Measurements from ENCODE around the gene RPUSD1. TPM values are rescaled to one million over a fixed set of nuclear protein-coding genes. Genes with fewer than 3 reads are reported as not detected.
"Not testable (repeated sequence)": the region's sequence is repeated elsewhere in the genome, so short reads cannot be mapped to it uniquely, and the experiment has no call there.

The RPUSD1 gene
- total RNA-seq, 1 donor from 2014 or later: 7.8 TPM

DNA sequence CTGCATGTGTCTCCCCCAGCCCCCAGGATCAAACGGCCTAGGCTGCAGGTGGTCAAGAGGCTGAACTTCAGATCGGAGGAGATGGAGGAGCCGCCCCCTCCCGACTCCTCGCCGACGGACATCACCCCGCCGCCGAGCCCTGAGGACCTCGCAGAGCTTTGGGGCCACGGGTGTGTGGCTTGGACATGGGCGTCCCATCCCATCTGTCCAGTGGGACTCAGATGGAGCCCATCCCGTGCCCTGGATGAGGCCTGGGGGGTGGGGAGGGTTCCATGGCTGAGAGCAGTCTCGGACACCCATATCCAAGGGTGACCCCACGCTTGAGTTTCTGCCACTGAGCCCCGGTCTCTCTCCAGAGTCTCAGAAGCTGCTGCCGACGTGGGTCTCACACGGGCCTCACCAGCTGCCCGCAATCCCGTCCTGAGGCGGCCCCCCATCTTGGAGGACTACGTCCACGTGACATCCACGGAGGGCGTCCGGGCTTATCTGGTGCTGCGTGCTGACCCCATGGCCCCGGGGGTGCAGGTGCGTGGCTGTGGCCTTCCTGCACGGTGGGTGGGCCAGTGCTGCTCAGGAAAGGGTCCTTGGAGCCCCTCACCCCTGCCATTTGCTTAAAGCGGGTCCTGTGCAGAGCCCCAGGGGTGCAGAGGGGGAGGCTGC lies 1.1 kb upstream of the RPUSD1 start:
- DNase-seq (no peak), ATAC-seq (ENCODE audit: poor library complexity) (no peak)
- intact Hi-C loops (cut with DNase I): no loop called here

DNA sequence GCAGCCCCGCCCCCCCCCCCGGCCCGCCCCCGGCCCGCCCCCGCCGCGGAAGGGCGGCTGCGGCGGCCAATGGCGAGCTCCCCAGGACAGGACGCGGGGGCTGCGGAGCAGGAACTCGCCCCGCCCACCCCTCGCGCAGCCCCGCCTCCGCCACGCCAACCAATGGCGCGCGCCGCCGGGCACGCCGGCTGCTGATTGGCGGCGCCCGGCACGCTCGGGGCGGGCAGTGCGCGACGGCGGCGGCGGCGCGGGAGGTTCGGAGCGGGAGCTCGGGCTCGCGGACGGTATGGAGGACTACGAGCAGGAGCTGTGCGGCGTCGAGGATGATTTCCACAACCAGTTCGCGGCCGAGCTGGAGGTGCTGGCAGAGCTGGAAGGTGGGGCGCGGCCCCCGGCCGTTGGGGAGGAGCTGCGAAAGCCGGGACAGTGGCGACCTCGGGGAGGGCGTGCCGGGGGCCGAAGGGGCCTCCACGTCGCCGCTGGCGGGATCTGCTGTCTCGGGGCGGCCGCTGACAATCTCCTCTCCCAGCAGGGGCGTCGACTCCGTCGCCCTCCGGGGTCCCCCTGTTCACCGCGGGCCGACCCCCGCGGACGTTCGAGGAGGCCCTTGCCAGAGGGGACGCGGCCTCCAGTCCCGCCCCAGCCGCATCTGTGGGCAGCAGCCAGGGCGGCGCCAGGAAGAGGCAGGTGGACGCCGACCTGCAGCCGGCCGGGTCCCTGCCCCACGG lies 382 bp upstream of the RPUSD1 start, which contains the start of gene CHTF18:
CHTF18 (plus strand) TSS at position 222 of the 728 bp plus-strand sequence; CDS start at position 287, 65 bp downstream.
- ATAC-seq (ENCODE audit: poor library complexity) (peak; percentile 96), DNase-seq (peak; percentile 94)
- intact Hi-C loops (cut with DNase I): no loop called here

DNA sequence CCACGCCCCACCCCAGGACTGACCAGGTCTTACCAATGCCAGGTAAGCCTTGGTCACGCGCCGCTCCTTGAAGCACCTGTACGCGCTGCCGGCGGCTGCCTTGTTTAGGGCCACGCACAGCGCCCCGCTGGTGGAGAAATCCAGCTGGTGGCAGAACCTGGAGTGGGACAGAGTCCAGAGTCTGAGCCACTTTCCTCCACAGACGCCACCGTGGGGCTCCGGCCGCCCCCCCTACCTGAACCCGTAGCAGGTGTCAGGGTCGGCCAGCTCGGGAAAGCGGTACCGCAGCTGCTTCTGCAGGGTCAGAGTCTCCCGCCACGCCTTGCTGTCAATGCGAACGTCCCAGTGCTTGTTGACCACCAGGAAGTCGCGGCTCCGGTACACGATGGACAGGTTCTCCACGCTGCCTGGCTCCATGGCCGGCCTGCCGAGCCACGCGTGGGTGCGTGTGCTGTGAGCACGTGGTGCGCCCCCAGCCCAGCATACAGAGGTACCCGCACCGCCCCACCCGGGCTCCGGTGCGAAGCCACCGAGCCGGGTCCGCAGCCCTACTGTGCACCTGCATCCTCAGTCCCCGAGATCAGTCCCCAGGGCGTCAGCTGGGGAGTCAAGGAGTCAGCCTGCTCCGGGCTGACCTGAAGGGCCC lies 737 bp downstream of the RPUSD1 start:
- DNase-seq (no peak), ATAC-seq (ENCODE audit: poor library complexity) (no peak)
- intact Hi-C loops (cut with DNase I): no loop called here

DNA sequence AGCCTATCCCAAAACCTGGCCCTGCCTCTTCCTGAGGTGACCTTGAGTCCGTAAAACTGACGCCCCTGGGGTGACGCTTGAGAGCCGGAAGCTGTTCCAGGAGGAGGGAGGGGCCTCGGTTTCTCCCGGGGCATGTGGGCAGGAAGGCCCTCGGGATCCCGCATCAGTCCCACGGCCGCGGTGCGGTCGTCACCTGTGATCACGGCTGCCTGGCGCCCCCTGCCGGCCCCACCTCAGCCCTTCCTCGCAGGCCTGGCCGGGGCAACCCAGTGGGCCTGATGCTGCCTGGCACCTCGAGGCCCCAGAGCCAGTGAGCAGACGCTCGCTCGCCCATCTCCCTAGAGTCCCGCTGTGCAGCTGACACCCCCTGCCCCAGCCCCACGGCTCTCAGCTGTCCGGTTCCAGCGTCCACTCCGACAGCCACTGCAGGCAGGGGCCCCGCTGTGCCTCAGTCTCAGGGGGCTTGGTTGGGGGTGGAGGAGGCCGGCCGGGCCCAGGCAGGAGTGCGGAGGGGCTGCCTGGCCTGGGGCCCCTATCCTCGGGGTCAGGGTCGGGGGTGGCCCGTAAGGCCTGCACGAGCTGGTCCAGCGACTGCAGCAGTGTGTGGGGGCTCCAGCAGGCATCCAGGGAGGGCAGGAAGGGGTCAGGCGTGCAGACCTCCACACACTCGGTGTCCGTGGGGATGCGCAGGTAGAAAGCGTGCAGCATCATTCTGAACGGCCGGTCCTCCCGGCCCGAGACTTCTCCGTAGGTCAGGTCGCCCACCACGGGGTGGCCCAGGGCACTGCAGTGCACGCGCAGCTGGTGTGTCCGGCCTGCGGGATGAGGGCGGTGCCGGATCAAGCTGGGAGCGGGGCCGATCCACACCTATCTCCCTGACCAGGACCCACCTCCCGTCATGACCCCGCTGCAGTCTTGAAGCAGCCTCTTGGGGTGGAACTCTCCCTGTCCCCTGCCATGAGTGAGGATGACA lies 2.3 kb downstream of the RPUSD1 start:
- peak; percentile 84 for DNase-seq
- intact Hi-C loops (cut with DNase I): loop anchor here (2.0 kb wide), 1 partner anchor 71 kb away; the partner anchor contains the start of gene METRN
- peak; percentile 45 for ATAC-seq (ENCODE audit: poor library complexity)

DNA sequence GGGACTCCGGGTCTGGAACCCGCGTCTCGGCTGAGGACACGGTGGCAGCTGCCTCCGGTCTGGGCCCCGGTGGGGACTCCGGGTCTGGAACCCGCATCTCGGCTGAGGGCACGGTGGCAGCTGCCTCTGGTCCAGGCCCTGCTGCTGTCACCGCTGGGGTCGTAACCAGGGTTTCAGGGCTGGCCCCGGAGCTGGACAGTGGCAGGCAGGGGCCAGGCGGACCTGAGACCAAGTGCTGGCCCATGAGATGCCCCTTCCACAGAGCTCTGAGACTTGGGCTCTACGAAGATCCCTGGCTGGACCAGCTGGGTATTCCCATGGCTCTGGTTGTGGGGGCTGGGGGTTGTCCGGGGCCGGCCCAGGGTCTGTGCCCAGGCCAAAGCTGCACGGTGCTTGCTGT lies 3.8 kb downstream of the RPUSD1 start:
- intact Hi-C loops (cut with DNase I): loop anchor here (2.0 kb wide), 1 partner anchor 70 kb away; the partner anchor contains the start of gene METRN
- DNase-seq: no peak
- no peak for ATAC-seq (ENCODE audit: poor library complexity)

DNA sequence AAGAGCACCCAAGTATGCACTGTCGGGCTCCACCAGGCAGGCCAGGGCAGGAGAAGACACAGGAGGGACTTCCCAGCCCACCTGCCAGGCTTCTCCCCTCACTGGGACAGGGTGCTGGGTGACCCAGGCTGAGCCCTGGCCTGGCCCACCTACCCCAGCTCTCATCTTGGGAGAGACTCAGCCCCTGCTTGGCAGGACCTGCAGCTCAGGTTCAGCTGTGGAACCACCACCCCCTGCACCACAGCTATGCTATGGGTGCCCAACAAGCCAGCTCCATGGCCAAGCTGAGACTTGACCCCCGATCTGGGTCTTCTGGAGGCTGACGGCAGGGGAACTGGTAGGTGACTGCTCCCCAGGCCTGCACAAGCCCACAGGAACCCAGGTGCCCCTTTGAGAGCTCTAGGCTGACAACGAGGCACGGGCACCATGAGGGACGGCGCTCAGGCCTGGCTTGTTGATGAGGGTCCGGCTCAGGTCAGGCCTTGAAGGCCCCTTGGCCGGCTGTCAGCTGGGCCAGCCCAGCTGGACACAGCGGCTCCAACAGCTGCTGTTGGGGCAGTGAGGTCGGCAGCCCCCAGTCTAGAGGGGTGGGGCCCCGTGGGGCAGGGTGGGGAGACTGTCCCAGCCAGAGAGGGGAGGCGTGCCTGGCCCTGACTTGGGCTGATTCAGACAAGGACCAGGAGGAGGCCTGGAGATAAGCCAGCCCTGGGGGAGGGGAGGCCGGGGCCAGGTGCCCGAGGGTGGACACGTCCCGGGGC lies 4.6 kb downstream of the RPUSD1 start:
- intact Hi-C loops (cut with DNase I): loop anchor here (2.0 kb wide), 1 partner anchor 69 kb away; the partner anchor contains the start of gene METRN
- DNase-seq (no peak), ATAC-seq (ENCODE audit: poor library complexity) (no peak)

DNA sequence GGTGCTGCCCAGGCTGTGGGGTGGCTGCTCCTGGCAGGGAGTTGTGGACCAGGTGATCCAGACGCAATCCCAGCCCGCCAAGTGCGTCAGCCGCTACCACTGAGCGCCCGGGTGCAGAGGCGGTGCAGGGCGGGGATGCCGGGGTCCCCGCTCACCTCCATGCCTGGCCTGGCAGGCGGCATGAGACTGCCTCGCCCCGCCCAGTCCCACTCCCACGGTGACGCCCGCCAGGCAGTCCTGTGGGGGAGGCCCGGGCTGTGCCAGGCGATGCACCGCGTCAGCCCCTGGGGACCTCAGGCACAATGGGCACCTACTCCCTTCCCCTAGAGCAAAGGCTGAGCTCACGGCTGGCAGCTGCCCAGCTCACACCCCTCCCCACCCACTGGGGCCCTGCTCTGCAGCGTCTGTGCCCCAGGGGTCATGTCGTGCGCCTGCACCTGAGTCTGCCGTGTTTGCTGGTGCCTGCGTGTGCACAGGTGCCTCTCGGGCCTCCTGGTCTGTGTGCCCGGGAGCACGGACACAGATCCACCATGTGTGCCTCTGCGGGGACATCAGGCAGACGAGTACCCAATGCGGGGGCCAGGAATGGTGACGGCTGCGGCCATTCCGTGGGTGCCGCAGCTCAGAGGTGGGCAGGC lies 5.3 kb downstream of the RPUSD1 start:
- DNase-seq (no peak), ATAC-seq (ENCODE audit: poor library complexity) (no peak)
- intact Hi-C loops (cut with DNase I): no loop called here

DNA sequence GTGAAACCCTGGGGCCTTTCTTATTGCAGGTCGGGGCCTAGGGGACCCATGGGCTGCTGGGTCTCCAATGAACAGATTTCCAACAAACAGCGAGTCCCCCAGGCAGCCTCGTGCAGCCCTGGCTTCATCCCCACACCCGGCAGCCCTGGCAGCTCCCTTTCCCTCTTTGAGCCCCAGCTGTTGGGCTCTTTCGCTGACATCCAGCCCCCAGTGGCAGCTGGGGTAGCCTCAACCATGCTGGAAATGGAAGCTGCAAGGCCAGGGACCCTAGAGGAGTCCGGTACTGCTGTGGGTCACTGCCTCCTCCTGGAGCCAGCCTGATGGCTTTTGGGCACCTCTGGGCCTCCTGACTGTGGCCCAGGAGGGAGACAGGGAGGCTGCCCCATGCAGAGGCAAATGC lies 5.9 kb downstream of the RPUSD1 start:
- ATAC-seq (ENCODE audit: poor library complexity) (no peak), DNase-seq (no peak)

DNA sequence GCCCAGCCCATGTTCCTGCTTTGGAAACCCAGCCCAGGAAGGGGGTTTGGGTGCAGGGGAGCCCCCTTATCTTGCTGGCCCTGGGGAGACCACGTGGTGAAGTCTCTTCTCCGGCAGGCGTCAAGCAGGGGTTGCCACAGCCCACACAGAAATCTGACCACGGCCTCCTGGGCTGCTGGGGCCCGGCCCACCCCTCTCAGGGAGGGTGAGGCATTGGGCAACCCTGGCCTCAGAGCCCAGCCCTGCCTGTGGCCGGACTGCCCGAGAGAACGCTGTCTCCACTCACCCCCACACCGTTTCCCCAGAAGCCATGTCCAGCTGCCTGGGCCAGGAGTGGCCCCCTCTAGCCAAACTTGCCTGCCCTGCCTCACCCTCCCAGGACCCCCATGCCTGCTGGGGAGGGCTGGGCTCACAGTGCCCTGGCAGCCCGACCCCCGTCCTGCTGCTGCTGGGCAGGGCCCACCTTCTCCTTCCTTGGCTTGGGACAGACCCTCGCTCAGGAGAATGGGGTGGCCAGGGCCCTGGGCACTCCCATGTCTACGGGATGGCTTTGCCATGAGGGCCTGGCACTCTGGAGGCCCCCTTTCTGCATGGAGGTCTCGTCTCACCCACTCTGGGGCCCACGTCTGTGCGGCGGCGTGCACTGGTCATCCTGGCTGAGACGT lies 6.7 kb downstream of the RPUSD1 start:
- no peak for DNase-seq
- no peak for ATAC-seq (ENCODE audit: poor library complexity)
- intact Hi-C loops (cut with DNase I): no loop called here

More for the DNA sequence above, 5.9 kb downstream of the RPUSD1 start:
- intact Hi-C loops (cut with DNase I): no loop called here

DNA sequence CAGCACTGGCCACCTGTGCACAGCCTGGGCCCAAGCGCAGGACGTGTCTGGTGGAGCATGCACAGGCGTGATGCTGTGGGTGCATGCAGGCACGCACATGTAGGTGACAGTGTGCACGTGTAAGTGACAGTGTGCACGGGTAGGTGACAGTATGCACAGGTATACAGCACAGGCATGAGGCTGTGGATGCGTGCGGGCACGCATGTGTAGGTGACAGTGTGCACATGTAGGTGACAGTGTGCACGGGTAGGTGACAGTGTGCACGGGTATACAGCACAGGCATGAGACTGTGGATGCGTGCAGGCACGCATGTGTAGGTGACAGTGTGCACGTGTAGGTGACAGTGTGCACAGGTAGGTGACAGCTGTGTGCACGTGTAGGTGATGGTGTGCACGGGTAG lies 7.9 kb downstream of the RPUSD1 start:
- DNase-seq (no peak), ATAC-seq (ENCODE audit: poor library complexity) (no peak)
- intact Hi-C loops (cut with DNase I): no loop called here

DNA sequence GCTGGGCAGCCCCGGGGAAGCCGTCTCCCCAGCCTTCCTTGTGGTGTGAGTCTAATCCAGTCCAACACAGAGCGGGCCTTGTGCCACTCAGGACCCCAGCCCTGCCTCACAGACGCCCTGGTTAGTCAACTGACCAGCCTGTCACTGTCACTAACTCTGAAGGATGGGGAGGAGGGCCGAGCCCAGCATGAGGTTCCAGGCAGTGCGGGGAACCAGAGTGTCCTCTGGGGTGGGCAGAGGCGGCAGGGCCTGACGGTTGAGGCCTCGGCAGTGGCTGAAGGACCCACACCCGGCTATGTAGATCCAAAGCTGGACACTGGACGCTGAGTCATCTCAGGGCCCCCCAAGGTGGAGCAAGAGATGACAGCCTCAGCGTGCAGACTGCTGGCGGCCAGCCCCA lies 8.6 kb downstream of the RPUSD1 start:
- DNase-seq (no peak), ATAC-seq (ENCODE audit: poor library complexity) (no peak)
- intact Hi-C loops (cut with DNase I): no loop called here

DNA sequence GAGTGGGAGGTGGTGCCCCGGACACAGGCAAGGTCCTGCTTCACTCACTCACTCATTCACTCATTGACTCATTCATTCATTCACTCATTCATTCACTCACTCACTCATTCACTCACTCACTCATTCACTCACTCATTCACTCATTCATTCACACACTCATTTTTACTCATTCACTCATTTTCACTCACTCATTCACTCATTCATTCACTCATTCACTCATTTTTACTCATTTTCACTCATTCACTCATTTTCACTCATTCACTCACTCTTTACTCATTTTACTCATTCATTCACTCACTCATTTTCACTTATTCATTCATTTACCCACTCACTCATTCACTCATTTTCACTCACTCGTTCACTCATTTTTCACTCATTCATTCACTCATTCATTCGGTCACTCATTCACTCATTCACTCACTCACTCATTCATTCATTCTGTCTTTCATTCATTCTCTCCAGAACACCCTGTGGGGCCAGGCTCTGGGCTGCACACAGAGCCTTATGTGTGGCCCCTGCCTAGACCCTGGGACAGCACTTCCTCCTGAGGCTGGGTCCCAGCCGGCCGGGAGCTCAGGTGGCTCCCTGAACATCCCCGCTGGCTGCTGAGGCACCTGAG lies 9.2 kb downstream of the RPUSD1 start:
- ATAC-seq (ENCODE audit: poor library complexity) (no peak), DNase-seq (no peak)
- intact Hi-C loops (cut with DNase I): no loop called here

DNA sequence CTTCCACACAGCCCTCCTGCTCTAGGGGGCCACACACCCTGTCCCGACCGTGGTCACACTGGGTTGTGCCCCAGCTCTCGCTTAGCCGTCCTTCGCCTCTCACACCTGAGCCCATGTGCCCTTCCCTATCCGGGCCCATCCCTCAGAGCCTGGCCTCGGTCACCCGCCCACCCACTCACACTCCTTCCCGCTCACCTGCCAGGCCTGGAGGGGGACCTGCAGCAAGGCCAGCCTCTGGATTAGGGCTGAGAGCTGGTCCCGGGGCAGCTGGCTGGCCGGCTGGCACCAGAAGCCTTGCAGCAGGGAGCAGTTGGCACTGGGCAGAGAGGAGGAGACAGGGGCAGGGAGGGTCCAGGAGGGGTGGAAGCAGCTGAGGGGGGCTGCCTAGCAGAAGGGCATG lies 9.7 kb downstream of the RPUSD1 start:
- DNase-seq (no peak), ATAC-seq (ENCODE audit: poor library complexity) (no peak)
- intact Hi-C loops (cut with DNase I): no loop called here

DNA sequence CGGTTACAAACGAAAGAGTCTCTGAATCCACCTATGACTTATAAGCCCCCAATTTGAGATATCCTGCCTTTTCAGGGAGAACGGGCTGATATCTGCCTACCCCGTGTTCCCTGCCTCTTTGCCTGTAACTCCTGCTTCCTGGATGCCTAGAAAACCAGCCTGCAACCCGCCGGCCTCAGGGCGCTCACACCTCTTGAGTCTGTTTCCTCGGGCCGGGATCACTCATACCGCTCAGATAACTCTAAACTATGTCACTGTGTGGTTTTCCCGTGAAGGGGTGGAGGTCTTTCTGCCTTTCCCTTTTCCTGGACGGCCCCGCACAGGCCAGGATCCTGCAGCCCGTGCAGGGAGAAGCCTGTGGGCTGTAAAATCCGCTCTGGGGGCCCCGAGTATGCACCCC lies 10.4 kb downstream of the RPUSD1 start:
- intact Hi-C loops (cut with DNase I): no loop called here
- DNase-seq (no peak), ATAC-seq (ENCODE audit: poor library complexity) (no peak)

DNA sequence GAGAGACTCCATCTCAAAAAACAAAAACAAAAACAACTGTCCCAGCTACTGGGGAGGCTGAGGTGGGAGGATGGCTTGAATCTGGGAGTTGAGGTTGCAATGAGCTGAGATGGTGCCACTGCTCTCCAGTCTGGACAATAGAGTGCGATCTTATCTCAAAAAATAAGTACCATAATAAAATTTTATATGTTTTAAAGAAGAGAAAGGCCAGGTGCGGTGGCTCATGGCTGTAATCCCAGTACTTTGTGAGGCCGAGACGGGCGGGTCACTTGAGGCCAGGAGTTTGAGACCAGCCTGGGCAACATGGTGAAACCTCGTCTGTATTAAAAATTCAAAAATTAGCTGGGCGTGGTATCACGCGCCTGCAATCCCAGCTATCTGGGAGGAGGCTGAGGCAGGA lies 11.4 kb downstream of the RPUSD1 start:
- intact Hi-C loops (cut with DNase I): no loop called here
- no peak for ATAC-seq (ENCODE audit: poor library complexity)

DNA sequence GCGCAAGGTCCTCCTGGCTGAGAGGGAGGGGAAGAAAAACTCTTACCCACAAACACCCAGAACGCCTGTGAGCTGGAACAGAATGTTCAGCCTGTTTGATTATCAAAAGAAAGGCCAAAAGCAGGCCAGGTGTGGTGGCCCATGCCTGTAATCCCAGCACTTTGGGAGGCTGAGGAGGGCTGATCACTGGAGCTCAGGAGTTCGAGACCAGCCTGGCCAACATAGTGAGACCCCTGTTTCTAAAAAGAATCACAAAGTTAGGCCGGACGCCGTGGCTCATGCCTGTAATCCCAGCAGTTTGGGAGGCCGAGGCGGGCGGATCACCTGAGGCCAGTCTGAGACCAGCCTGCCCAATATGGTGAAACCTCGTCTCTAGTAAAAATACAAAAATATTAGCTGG lies 11.9 kb downstream of the RPUSD1 start:
- intact Hi-C loops (cut with DNase I); ATAC-seq (ENCODE audit: poor library complexity); DNase-seq: not testable (repeated sequence)

More for the DNA sequence above, 11.4 kb downstream of the RPUSD1 start:
- DNase-seq: no peak
